Stimulated activated CD8-positive, alpha-beta memory T cell treated with anti-CD3 and anti-CD28 coated beads, Interleukin-12 subunit alpha, Interleukin-12 subunit beta, amount 100 ng/mL, for 24 hours (primary cell): ENCODE measurements around the gene A4GNT.

ENCODE experiments used
- DNase-seq: peaks from one replicate; pipeline ENCODE4 v3.0.0-alpha.2; 2020; ENCODE audit errors: extremely low read depth

Gene A4GNT

GRCh38 chr3:138078901-138079344, 53.3 kb downstream of the A4GNT start:
- DNase-seq, result no peak

- DNase-seq, result no peak
Observed at GRCh38 chr3:138078096-138078495, 54.1 kb downstream of the A4GNT start.
